BLaER1 (cell line): Measurements from ENCODE around the gene ELF2.

Experiments used
- H3K27ac ChIP-seq: shearing (Covaris generic); formaldehyde crosslinking; 2 replicates; pipeline ENCODE4 v1.8.1; 2022
- H3K27me3 ChIP-seq: shearing (Covaris generic); formaldehyde crosslinking; 2 replicates; pipeline ENCODE4 v1.8.1; 2022
- H3K36me3 ChIP-seq: shearing (Covaris generic); formaldehyde crosslinking; 2 replicates; pipeline ENCODE4 v1.8.1; 2022
- H3K4me1 ChIP-seq: shearing (Covaris generic); formaldehyde crosslinking; 2 replicates; pipeline ENCODE4 v1.8.1; 2022
- H3K4me2 ChIP-seq: shearing (Covaris generic); formaldehyde crosslinking; 2 replicates; pipeline ENCODE4 v1.8.1; 2022
- H3K4me3 ChIP-seq: shearing (Covaris generic); formaldehyde crosslinking; 2 replicates; pipeline ENCODE4 v1.8.1; 2022
- H3K9ac ChIP-seq: shearing (Covaris generic); formaldehyde crosslinking; 2 replicates; pipeline ENCODE4 v1.8.1; 2022
- H3K9me3 ChIP-seq: shearing (Covaris generic); formaldehyde crosslinking; 2 replicates; pipeline ENCODE4 v1.8.1; 2022
- H4K20me1 ChIP-seq: shearing (Covaris generic); formaldehyde crosslinking; 2 replicates; pipeline ENCODE4 v1.8.1; 2022
- Cebpa-rat ChIP-seq: shearing (Covaris generic); IDR thresholded peaks from 2 replicates; pipeline ENCODE4 v1.8.1; 2022

Gene ELF2

DNA sequence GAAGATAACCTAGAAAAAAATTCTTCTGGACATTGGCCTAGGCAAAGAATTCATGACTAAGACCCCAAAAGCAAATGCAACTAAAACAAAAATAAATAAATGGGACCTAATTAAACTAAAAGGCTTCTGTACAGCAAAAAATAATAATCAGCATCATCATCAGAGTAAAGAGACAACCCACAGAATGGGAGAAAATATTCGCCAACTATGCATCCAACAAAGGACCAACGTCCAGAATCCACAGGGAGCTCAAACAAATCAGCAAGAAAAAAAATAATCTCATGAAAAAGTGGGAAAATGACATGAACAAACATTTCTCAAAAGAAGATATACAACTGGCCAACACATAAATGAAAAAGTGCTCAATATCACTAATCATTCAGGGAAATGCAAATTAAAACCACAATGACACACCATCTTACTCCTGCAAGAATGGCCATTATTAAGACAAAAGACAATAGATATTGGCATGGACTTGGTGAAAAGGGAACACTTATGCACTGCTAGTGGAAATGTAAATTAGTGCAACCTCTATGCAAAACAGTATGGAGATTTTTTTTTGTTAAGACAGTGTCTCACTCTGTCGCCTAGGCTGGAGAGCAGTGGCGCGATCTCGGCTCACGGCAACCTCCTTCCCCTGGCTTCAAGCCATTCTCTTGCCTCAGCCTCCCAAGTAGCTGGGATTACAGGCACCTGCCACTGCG lies 29.9 kb downstream of the ELF2 start:
- Histone ChIP-seq H4K20me1 (peaks cover 54% of the 10 kb centered on the region), H3K27me3 (no peaks in the 10 kb centered on the region)

DNA sequence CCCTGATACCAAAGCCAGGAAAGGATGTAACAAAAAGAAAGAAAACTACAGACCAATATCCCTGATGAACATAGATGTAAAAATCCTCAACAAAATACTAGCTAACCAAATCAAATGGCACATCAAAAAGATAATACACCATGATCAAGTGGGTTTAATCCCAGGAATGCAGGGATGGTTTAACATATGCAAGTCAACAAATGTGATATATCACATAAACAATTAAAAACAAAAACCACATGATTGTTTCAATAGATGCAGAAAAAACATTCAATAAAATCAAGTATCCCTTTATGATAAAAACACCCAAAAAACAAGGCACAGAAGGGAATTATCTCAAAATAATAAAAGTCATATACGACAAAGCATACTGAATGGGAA lies 31.5 kb downstream of the ELF2 start:
- no peak overlapping the region for H3K4me3 ChIP-seq
- H3K4me2 ChIP-seq: no peak overlapping the region
- TF ChIP-seq Cebpa-rat: no peak
- H4K20me1 ChIP-seq: peaks cover 57% of the 10 kb centered on the region
- H3K36me3 ChIP-seq: no peaks in the 10 kb centered on the region; the same call in 1 of the 2 replicates
- H3K9ac ChIP-seq: no peak overlapping the region
- no peak overlapping the region for H3K27ac ChIP-seq
- no peaks in the 10 kb centered on the region for H3K27me3 ChIP-seq
- peaks cover 6% of the 10 kb centered on the region for H3K9me3 ChIP-seq
- H3K4me1 ChIP-seq: peaks cover 30% of the 10 kb centered on the region

More for the DNA sequence above, 29.9 kb downstream of the ELF2 start:
- TF ChIP-seq Cebpa-rat: no peak
- Histone ChIP-seq H3K36me3 (no peaks in the 10 kb centered on the region; the same call in 1 of the 2 replicates), H3K9me3 (peaks cover 6% of the 10 kb centered on the region), H3K27ac (no peak overlapping the region), H3K4me2 (no peak overlapping the region), H3K4me1 (peaks cover 27% of the 10 kb centered on the region), H3K4me3 (no peak overlapping the region), H3K9ac (no peak overlapping the region)

GRCh38 chr4:139144911-139145551 lies 32.0 kb downstream of the ELF2 start:
- H3K4me3 ChIP-seq: no peak overlapping the region
- H3K27me3 ChIP-seq: no peaks in the 10 kb centered on the region
- peaks cover 57% of the 10 kb centered on the region for H4K20me1 ChIP-seq
- TF ChIP-seq Cebpa-rat: no peak
- H3K27ac ChIP-seq: no peak overlapping the region
- H3K9ac ChIP-seq: no peak overlapping the region
- H3K4me1 ChIP-seq: peaks cover 30% of the 10 kb centered on the region
- peaks cover 6% of the 10 kb centered on the region for H3K9me3 ChIP-seq
- peak overlapping the region; percentile 9; the same call in 1 of the 2 replicates for H3K4me2 ChIP-seq
- H3K36me3 ChIP-seq: no peaks in the 10 kb centered on the region; the same call in 1 of the 2 replicates

DNA sequence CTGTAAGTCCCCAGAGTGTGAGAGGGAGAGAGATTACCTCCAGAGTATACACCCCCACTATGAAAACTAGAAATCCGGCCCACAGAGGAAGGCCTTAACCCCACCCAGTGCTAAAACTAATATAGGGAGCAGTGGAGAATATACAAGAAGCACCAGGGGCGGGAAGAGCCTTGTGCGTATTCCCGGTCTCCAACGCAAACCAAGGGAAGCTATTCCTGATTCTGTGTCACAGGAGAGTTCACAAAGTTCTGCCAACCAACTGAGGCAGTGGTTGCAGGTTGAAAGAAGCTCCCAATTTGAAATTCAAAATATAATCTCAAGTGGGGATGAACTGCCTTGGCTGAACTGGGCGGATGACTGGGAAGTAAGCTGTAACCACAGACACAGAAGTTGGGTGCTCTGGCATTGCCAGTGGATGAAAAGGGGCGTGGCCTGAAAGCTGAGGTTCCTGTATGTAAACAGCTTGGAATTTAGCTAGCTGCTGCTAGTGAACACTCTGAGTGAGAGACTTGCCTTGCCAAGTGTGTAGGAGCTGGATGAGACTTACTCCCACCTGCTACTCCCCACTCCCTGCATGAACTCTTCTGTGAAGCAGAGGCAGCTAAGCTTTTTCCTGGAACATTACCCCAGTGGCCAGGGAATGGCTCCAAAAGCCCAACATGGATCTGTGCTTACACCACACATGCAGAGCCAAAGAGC lies 32.7 kb downstream of the ELF2 start:
- H3K27ac ChIP-seq: no peak overlapping the region
- peaks cover 30% of the 10 kb centered on the region for H3K4me1 ChIP-seq
- peaks cover 6% of the 10 kb centered on the region for H3K9me3 ChIP-seq
- H3K4me2 ChIP-seq: peak overlapping the region; percentile 9
- no peaks in the 10 kb centered on the region; the same call in 1 of the 2 replicates for H3K36me3 ChIP-seq
- no peak overlapping the region for H3K4me3 ChIP-seq
- TF ChIP-seq Cebpa-rat: no peak
- H3K27me3 ChIP-seq: no peaks in the 10 kb centered on the region
- no peak overlapping the region for H3K9ac ChIP-seq
- H4K20me1 ChIP-seq: peaks cover 59% of the 10 kb centered on the region

- Histone ChIP-seq H3K4me2 (peak overlapping the region; percentile 32), H3K27ac (no peak overlapping the region), H3K4me3 (no peak overlapping the region), H3K4me1 (peaks cover 33% of the 10 kb centered on the region), H3K27me3 (no peaks in the 10 kb centered on the region), H4K20me1 (peaks cover 59% of the 10 kb centered on the region), H3K9me3 (peaks cover 6% of the 10 kb centered on the region), H3K9ac (no peak overlapping the region), H3K36me3 (no peaks in the 10 kb centered on the region; the same call in 1 of the 2 replicates)
- TF ChIP-seq Cebpa-rat: no peak
These were observed 34.0 kb downstream of the ELF2 start for GRCh38 chr4:139142980-139143379.

DNA sequence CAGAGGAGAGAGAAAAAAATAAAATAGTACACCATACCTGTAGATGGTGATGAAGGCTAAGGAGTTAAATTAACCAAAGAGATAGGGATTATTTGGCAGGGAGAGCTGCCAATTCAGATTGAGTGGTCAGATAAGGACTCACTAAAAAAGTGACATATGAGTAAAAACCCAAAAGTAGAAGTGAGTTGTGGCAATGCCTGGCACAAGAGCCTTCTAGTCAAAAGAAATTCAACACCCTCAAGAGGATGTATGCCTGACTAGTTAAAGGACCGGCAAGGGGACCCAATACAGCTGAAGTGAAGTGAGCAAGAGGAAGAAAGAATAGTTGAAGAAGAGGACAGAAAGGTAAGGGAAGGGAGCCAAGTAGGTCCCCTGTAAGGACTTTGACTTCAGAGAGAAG lies 34.9 kb downstream of the ELF2 start:
- H4K20me1 ChIP-seq: peaks cover 59% of the 10 kb centered on the region
- H3K9ac ChIP-seq: no peak overlapping the region
- no peak for TF ChIP-seq Cebpa-rat
- peaks cover 6% of the 10 kb centered on the region for H3K9me3 ChIP-seq
- H3K36me3 ChIP-seq: peaks cover 4% of the 10 kb centered on the region
- no peaks in the 10 kb centered on the region for H3K27me3 ChIP-seq
- peaks cover 38% of the 10 kb centered on the region for H3K4me1 ChIP-seq
- H3K27ac ChIP-seq: no peak overlapping the region
- no peak overlapping the region for H3K4me3 ChIP-seq
- peak overlapping the region; percentile 32 for H3K4me2 ChIP-seq

GRCh38 chr4:139137763-139138162 lies 39.3 kb downstream of the ELF2 start:
- H4K20me1 ChIP-seq: peaks cover 32% of the 10 kb centered on the region

GRCh38 chr4:139134403-139134802 lies 42.6 kb downstream of the ELF2 start:
- Histone ChIP-seq H4K20me1 (no peaks in the 10 kb centered on the region), H3K4me1 (peaks cover 8% of the 10 kb centered on the region; the same call in 1 of the 2 replicates), H3K4me2 (no peak overlapping the region), H3K36me3 (peaks cover 13% of the 10 kb centered on the region; the same call in 1 of the 2 replicates), H3K9ac (no peak overlapping the region), H3K9me3 (no peaks in the 10 kb centered on the region), H3K4me3 (no peak overlapping the region), H3K27ac (no peak overlapping the region), H3K27me3 (no peaks in the 10 kb centered on the region)
- no peak for TF ChIP-seq Cebpa-rat

More at GRCh38 chr4:139137763-139138162, 39.3 kb downstream of the ELF2 start:
- Histone ChIP-seq H3K27ac (no peak overlapping the region), H3K9ac (no peak overlapping the region), H3K4me2 (no peak overlapping the region; the same call in 1 of the 2 replicates), H3K4me3 (no peak overlapping the region), H3K4me1 (peaks cover 18% of the 10 kb centered on the region), H3K27me3 (no peaks in the 10 kb centered on the region), H3K36me3 (peaks cover 13% of the 10 kb centered on the region; the same call in 1 of the 2 replicates), H3K9me3 (no peaks in the 10 kb centered on the region)
- TF ChIP-seq Cebpa-rat: peak; percentile 16; the same call in 1 of the 2 replicates

- no peaks in the 10 kb centered on the region for H3K27me3 ChIP-seq
- no peak overlapping the region for H3K9ac ChIP-seq
- no peak for TF ChIP-seq Cebpa-rat
- H3K36me3 ChIP-seq: 0 out of 2 replicates have a peak, but pooled peaks cover 5% of the 10 kb centered on the region
- no peaks in the 10 kb centered on the region for H3K4me1 ChIP-seq
- H4K20me1 ChIP-seq: no peaks in the 10 kb centered on the region
- no peak overlapping the region for H3K4me3 ChIP-seq
- H3K27ac ChIP-seq: no peak overlapping the region
- H3K4me2 ChIP-seq: no peak overlapping the region
- H3K9me3 ChIP-seq: no peaks in the 10 kb centered on the region
These were observed 45.7 kb downstream of the ELF2 start for GRCh38 chr4:139131209-139131870.
